Spinal cord (tissue), 10 donors: ENCODE data around the gene MDK. TPM values are rescaled to one million over a fixed set of nuclear protein-coding genes. Genes with fewer than 3 reads are reported as not detected.

Experiments
- DNase-seq, 6 donors: peaks; one replicate each; pipeline versions ENCODE4 v3.0.0 to v3.0.0-alpha.2; 2013 to 2015; ENCODE audit warnings: low spot score in 6 of 6, low read depth in 4 of 6
- H3K27ac ChIP-seq: one replicate; pipeline ENCODE4 v1.5.1; 2013; ENCODE audit warnings: low read depth, low read length, control low read depth
- H3K27me3 ChIP-seq: one replicate; pipeline ENCODE4 v1.6.1; 2013; ENCODE audit warnings: low read length; ENCODE audit not compliant: control insufficient read depth, insufficient read depth
- H3K36me3 ChIP-seq: one replicate; pipeline ENCODE4 v1.6.1; 2013; ENCODE audit warnings: low read length; ENCODE audit not compliant: control insufficient read depth, insufficient read depth
- H3K4me1 ChIP-seq: one replicate; pipeline ENCODE4 v1.6.1; 2013; ENCODE audit warnings: low read length; ENCODE audit not compliant: control insufficient read depth, insufficient read depth
- H3K4me3 ChIP-seq: one replicate; pipeline ENCODE4 v1.5.1; 2013; ENCODE audit warnings: low read depth, low read length, control low read depth
- H3K9me3 ChIP-seq: one replicate; pipeline ENCODE4 v1.6.1; 2013; ENCODE audit warnings: low read length; ENCODE audit not compliant: control insufficient read depth, insufficient read depth
- WGBS: methylation state at CpG from one replicate; pipeline ENCODE4 v1.1.5; 2013; ENCODE audit warnings: missing lambda C conversion rate; ENCODE audit not compliant: insufficient coverage; 5-methylcytosine and 5-hydroxymethylcytosine counted together
- polyA plus RNA-seq, 2 donors: library from polyadenylated mRNA; unstranded; fragments of 120-200 nt; gene quantifications; one replicate each; pipeline ENCODE4 v1.2.1, GENCODE V29; 2013; ENCODE audit not compliant: insufficient read length in 2 of 2
- total RNA-seq, 2 donors: library from RNA; depleted of rRNA in 1 of 2; stranded (reverse); fragments of 120-200 nt in 1 of 2; fragments of >200 nt in 1 of 2; gene quantifications; one replicate each; pipeline versions ENCODE4 v1.2.3 to v1.2.4, GENCODE V29; 2013 to 2014
- donor health status: healthy.

MDK gene
- total and polyA plus RNA-seq, 4 donors = 47.0 to 423 (median 259) TPM

GRCh38 chr11:46386674-46387073, 5.2 kb downstream of the MDK start:
- Histone ChIP-seq H3K27me3 (peaks cover 49% of the 10 kb centered on the region), H3K36me3 (peaks cover 41% of the 10 kb centered on the region), H3K27ac (no peak overlapping the region), H3K9me3 (no peaks in the 10 kb centered on the region), H3K4me1 (peaks cover 55% of the 10 kb centered on the region), H3K4me3 (no peak overlapping the region)
- DNase-seq = no peak
- 100% methylated on average over 4 of the region's 4 CpGs for WGBS

GRCh38 chr11:46387456-46387855, 6.0 kb downstream of the MDK start:
- no peak for DNase-seq
- no peak overlapping the region for H3K4me3 ChIP-seq
- H3K27me3 ChIP-seq = peaks cover 46% of the 10 kb centered on the region
- WGBS = 78% methylated on average over 5 of the region's 5 CpGs
- no peaks in the 10 kb centered on the region for H3K9me3 ChIP-seq
- H3K27ac ChIP-seq = no peak overlapping the region
- peaks cover 50% of the 10 kb centered on the region for H3K4me1 ChIP-seq
- H3K36me3 ChIP-seq = peaks cover 39% of the 10 kb centered on the region

GRCh38 chr11:46387919-46388618, 6.6 kb downstream of the MDK start:
- WGBS = 28% methylated on average over 14 of the region's 24 CpGs
- DNase-seq = no peak
- H3K4me3 ChIP-seq = no peak overlapping the region
- H3K27ac ChIP-seq = no peak overlapping the region
- H3K36me3 ChIP-seq = peaks cover 32% of the 10 kb centered on the region
- H3K4me1 ChIP-seq = peaks cover 50% of the 10 kb centered on the region
- no peaks in the 10 kb centered on the region for H3K9me3 ChIP-seq
- peaks cover 46% of the 10 kb centered on the region for H3K27me3 ChIP-seq

- Histone ChIP-seq H3K9me3 (no peaks in the 10 kb centered on the region), H3K4me3 (no peak overlapping the region), H3K4me1 (peaks cover 52% of the 10 kb centered on the region), H3K27me3 (peaks cover 46% of the 10 kb centered on the region), H3K27ac (no peak overlapping the region), H3K36me3 (peaks cover 25% of the 10 kb centered on the region)
- peak in 1 of 6 donors; percentile 27 for DNase-seq
- 6% methylated on average over 18 of the region's 21 CpGs for WGBS
Measured at GRCh38 chr11:46388619-46389449, 7.4 kb downstream of the MDK start.

- peak in 3 of 6 donors; percentile 50 to 85 (median 84) for DNase-seq
- no peak overlapping the region for H3K27ac ChIP-seq
- peaks cover 16% of the 10 kb centered on the region for H3K36me3 ChIP-seq
- H3K9me3 ChIP-seq = no peaks in the 10 kb centered on the region
- H3K27me3 ChIP-seq = peaks cover 46% of the 10 kb centered on the region
- H3K4me3 ChIP-seq = peak overlapping the region; percentile 45
- peaks cover 52% of the 10 kb centered on the region for H3K4me1 ChIP-seq
- 2% methylated on average over 80 of the region's 80 CpGs for WGBS
Measured at GRCh38 chr11:46389450-46390330, 8.2 kb downstream of the MDK start.

- Histone ChIP-seq H3K4me1 (peaks cover 52% of the 10 kb centered on the region), H3K9me3 (no peaks in the 10 kb centered on the region), H3K4me3 (peak overlapping the region; percentile 45), H3K36me3 (peaks cover 8% of the 10 kb centered on the region), H3K27ac (no peak overlapping the region), H3K27me3 (peaks cover 46% of the 10 kb centered on the region)
- no peak for DNase-seq
- 7% methylated on average over 37 of the region's 49 CpGs for WGBS
Measured at GRCh38 chr11:46390331-46391171, 9.1 kb downstream of the MDK start.

- H3K27me3 ChIP-seq = peaks cover 46% of the 10 kb centered on the region
- 2% methylated on average over 31 of the region's 31 CpGs for WGBS
- no peak overlapping the region for H3K4me3 ChIP-seq
Measured at GRCh38 chr11:46391186-46391577, 9.7 kb downstream of the MDK start.

GRCh38 chr11:46391578-46392420, 10.3 kb downstream of the MDK start, which contains the start of gene CHRM4:
Gene CHRM4 (minus strand): TSS chr11:46391776. CDS start chr11:46386557, 5,219 bp downstream.
- H3K9me3 ChIP-seq = no peaks in the 10 kb centered on the region
- H3K36me3 ChIP-seq = peaks cover 11% of the 10 kb centered on the region
- peaks cover 45% of the 10 kb centered on the region for H3K27me3 ChIP-seq
- under 1% methylated on average over 123 of the region's 123 CpGs for WGBS
- peak within 1 kb of the TSS; percentile 45 for H3K4me3 ChIP-seq
- H3K27ac ChIP-seq = no peak within 1 kb of the TSS
- peak in 3 of 6 donors; percentile 50 to 90 (median 81) for DNase-seq
- H3K4me1 ChIP-seq = peaks cover 52% of the 10 kb centered on the region

More at GRCh38 chr11:46391186-46391577, 9.7 kb downstream of the MDK start:
- H3K9me3 ChIP-seq = no peaks in the 10 kb centered on the region
- H3K4me1 ChIP-seq = peaks cover 52% of the 10 kb centered on the region
- no peak overlapping the region for H3K27ac ChIP-seq
- DNase-seq = no peak
- peaks cover 9% of the 10 kb centered on the region for H3K36me3 ChIP-seq
